ENCODE measurements around the gene NUMB.
"Not testable (repeated sequence)": the region's sequence is repeated elsewhere in the genome, so short reads cannot be mapped to it uniquely, and the experiment has no call there.

The NUMB gene

GRCh38 chr14:73426877-73427276 lies 31.5 kb downstream of the NUMB start:
- in situ Hi-C loops (cut with MboI; ENCODE audit: low sequenced_read_pairs): no loop called here

GRCh38 chr14:73424453-73424852 lies 33.9 kb downstream of the NUMB start:
- in situ Hi-C loops (cut with MboI; ENCODE audit: low sequenced_read_pairs): no loop called here

- in situ Hi-C loops (cut with MboI; ENCODE audit: low sequenced_read_pairs): not testable (repeated sequence)
These were observed 35.3 kb downstream of the NUMB start for GRCh38 chr14:73423092-73423491.

GRCh38 chr14:73422515-73422914 lies 35.8 kb downstream of the NUMB start:
- in situ Hi-C loops (cut with MboI; ENCODE audit: low sequenced_read_pairs): no loop called here

- in situ Hi-C loops (cut with MboI; ENCODE audit: low sequenced_read_pairs): no loop called here
These were observed 40.1 kb downstream of the NUMB start for GRCh38 chr14:73418227-73418626.

GRCh38 chr14:73406248-73406647 lies 52.1 kb downstream of the NUMB start:
- in situ Hi-C loops (cut with MboI; ENCODE audit: low sequenced_read_pairs): not testable (repeated sequence)

GRCh38 chr14:73403181-73403752 lies 55.1 kb downstream of the NUMB start:
- in situ Hi-C loops (cut with MboI; ENCODE audit: low sequenced_read_pairs): no loop called here

- in situ Hi-C loops (cut with MboI; ENCODE audit: low sequenced_read_pairs): no loop called here
These were observed 55.8 kb downstream of the NUMB start for GRCh38 chr14:73402579-73402978.

GRCh38 chr14:73397810-73398209 lies 60.5 kb downstream of the NUMB start:
- in situ Hi-C loops (cut with MboI; ENCODE audit: low sequenced_read_pairs): no loop called here

GRCh38 chr14:73394317-73394716 lies 64.0 kb downstream of the NUMB start:
- in situ Hi-C loops (cut with MboI; ENCODE audit: low sequenced_read_pairs): no loop called here

- in situ Hi-C loops (cut with MboI; ENCODE audit: low sequenced_read_pairs): no loop called here
These were observed 65.0 kb downstream of the NUMB start for GRCh38 chr14:73393375-73393774.

GRCh38 chr14:73392329-73393257 lies 65.8 kb downstream of the NUMB start:
- in situ Hi-C loops (cut with MboI; ENCODE audit: low sequenced_read_pairs): no loop called here

- in situ Hi-C loops (cut with MboI; ENCODE audit: low sequenced_read_pairs): not testable (repeated sequence)
These were observed 70.5 kb downstream of the NUMB start for GRCh38 chr14:73387860-73388259.

- in situ Hi-C loops (cut with MboI; ENCODE audit: low sequenced_read_pairs): no loop called here
These were observed 72.0 kb downstream of the NUMB start for GRCh38 chr14:73386342-73386741.

- in situ Hi-C loops (cut with MboI; ENCODE audit: low sequenced_read_pairs): not testable (repeated sequence)
These were observed 73.3 kb downstream of the NUMB start for GRCh38 chr14:73385021-73385420.

- in situ Hi-C loops (cut with MboI; ENCODE audit: low sequenced_read_pairs): no loop called here
These were observed 75.0 kb downstream of the NUMB start for GRCh38 chr14:73383356-73383755.

- in situ Hi-C loops (cut with MboI; ENCODE audit: low sequenced_read_pairs): no loop called here
These were observed 76.8 kb downstream of the NUMB start for GRCh38 chr14:73381380-73382013.

- in situ Hi-C loops (cut with MboI; ENCODE audit: low sequenced_read_pairs): no loop called here
These were observed 81.8 kb downstream of the NUMB start for GRCh38 chr14:73376585-73376984.

GRCh38 chr14:73375861-73376260 lies 82.5 kb downstream of the NUMB start:
- in situ Hi-C loops (cut with MboI; ENCODE audit: low sequenced_read_pairs): no loop called here

- in situ Hi-C loops (cut with MboI; ENCODE audit: low sequenced_read_pairs): no loop called here
These were observed 84.1 kb downstream of the NUMB start for GRCh38 chr14:73374218-73374617.

- in situ Hi-C loops (cut with MboI; ENCODE audit: low sequenced_read_pairs): no loop called here
These were observed 85.8 kb downstream of the NUMB start for GRCh38 chr14:73372529-73372928.

GRCh38 chr14:73370561-73370960 lies 87.8 kb downstream of the NUMB start:
- in situ Hi-C loops (cut with MboI; ENCODE audit: low sequenced_read_pairs): no loop called here
